Activated naive CD4-positive, alpha-beta T cell treated with anti-CD3 and anti-CD28 coated beads, Interleukin-2, amount 50 U/mL, for 16 hours (primary cell): ENCODE results near the gene PWP2.
"Not testable (repeated sequence)": the region's sequence is repeated elsewhere in the genome, so short reads cannot be mapped to it uniquely, and the experiment has no call there.

Experiments used
- DNase-seq: peaks from one replicate; pipeline ENCODE4 v3.0.0-alpha.2; 2020

Gene PWP2

DNA sequence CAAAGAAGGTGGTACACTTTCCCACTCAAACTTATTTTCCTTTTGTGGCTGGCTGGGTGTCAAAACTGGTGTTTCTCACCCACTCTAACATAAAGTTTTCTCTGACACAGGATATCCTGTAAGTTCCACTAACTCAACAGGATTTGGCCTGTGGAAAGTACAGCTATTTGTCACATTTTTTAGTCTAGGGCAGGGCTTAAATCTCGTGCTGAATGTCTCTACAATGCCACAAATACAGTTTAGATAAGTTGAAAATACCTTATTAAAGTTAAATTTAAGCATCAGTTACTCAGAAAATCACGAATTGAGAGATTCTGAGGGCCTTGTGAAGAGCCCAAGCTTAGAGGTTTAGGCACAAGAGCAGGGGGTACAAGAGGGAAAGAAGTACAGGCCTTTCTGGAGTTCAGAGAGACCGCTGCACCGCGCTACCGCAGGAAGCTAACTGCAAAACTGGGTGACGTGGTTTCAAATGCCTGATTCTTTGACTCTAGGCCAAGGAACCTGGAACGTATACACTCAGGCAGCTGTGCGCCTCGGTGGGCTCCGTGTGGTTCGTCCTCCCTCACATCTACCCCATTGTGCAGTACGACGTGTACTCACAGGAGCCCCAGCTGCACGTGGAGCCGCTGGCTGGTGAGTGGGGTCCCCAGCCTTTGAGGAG, 23.4 kb upstream of the PWP2 start:
- DNase-seq = peak; percentile 53

DNA sequence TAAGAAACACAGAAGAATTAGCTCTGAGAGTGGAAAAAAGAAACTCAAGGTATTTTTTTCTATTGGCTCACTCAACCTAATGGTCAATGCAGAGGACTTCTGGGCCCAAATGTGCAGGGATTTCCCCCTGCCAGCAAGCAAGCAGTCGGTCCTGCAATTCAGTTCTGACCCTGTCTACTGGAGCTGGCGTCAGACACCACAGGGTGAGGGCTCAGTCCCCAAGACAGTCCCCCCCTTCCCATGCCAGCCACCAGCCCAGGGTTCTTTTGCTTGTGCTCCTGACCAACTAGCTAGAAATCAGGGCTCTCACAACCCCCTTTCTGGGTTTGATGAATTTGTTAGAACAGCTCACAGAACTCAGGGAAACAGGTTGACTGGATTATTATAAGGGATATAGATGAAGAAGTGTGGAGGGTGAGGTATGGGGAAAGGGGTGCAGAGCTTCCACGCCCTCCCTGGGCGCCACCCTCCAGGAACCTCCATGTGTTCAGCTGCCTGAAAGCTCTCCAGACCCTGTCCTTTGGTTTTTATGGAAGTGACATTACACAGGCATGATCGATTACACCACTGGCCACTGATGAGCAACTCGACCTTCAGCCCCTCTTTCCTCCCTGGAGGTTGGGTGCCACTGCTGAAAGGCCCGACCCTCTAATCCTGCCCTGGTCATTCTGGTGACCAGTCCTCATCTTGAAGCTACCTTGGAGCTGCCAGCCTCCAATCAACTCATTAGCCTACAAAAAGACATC, 22.5 kb upstream of the PWP2 start:
- no peak for DNase-seq

DNA sequence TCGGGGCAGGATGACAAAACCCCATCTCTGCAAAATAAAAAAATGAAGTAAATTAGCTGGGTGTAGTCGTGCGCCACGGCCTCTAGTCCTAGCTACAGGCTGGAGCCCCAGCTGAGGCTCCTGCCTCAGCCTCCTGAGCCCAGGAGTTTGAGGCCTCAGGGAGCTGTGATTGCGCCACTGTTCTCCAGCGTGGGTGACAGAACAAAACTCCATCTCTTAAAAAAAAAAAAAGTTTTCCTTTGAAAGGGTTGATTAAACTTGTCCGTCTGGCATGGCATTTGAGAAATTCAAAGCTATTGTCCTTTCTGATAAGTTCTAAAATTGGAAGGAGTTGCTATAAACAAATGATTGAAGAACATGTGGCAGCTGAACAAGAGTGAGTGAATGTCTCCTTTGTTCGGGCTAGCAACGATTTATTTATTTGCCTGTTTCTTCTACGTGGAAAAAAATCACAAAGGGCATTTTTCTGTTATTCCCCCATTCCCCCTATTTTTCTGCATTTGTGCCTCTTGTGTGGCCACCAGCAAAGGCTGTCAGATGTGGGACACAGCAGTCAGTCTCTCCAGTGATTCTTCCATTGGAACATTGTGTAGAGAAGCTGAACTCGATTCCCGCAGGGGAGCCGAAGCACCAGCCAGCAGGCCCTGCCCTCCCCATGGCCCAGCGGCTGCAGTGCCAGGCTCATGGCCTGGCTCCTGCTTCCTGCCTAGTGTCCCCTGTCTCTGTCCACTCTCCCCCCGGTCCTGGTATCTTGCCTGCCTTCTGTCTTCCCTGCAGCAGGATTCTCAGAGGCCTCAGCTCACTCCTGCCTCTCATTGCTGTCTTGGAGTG, 21.5 kb upstream of the PWP2 start:
- DNase-seq = no peak

DNA sequence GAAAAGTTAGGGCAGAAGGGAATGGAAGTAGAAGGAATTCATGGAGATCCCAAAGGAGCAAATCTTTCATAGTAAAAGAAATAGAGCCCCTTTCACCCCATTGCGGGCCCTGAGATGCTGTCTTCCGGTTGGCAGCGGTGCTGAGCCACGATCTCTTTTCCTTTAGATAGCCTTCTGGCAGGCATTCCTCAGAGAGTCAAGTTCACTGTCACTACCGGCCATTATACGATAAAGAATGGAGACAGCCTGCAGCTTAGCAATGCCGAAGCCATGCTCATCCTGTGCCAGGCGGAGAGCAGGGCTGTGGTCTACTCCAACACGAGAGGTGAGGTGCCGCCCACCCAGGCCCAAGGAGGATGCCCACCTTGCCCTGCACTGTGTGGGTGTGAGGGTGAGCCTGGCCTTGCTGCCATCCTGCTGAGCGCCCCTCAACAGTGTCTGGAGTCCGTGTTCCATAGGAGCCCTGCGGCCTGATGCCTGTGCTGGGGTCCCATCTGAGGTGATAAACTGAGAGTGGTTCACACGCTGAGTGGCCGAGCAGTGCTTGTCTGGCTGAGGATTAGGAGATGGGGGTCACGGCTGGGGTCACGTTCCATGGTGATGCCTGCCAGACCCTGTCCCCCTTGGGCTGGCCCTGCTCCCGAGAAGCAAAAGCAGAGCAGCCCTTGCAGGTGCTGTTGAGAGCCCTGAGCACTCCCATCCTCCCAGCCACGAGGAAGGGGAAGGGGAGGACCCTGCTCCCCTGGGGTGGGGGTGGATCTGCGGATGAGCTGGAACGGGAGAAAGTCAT, 20.4 kb upstream of the PWP2 start:
- no peak for DNase-seq

DNA sequence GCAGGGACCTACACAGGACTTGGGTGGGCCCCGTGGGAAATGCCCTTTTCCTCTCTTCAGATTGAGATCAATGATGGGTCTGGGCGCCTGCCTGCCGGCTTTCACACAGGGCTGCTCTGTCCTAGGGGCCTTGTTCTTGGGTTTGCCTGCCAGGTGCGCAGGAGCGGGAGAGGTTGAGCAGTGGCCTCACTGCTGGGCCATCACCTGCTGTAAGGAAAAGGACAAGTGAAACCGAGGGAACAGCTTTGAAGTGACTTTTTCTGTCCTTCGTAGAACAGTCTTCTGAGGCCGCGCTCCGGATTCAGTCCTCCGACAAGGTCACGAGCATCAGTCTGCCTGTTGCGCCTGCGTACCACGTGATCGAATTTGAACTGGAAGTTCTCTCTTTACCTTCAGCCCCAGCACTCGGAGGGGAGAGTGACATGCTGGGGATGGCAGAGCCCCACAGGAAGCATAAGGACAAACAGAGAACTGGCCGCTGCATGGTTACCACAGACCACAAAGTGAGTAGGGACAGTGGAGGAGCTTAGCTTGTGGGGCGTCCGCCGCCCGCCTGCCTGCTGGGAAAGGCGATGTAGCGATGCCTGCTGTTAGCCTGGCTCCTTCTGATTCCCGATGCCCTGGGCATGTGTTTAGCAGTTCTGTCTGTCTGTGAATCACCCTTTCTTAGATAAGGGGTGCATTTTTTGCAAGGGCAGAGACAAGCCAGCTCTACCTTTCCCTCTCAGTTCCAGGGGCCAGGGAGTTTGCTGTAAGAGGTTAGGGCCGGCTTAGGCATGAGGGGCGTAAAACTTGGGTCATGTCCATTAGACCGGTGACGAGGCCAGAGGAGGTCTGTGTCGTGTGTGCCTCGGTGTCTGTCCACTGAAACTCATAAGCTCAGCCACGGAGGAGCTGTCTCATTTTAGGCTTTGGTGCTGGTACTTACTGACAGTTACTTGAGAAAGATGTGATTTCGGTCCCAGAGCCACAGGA, 19.5 kb upstream of the PWP2 start:
- no peak for DNase-seq

DNA sequence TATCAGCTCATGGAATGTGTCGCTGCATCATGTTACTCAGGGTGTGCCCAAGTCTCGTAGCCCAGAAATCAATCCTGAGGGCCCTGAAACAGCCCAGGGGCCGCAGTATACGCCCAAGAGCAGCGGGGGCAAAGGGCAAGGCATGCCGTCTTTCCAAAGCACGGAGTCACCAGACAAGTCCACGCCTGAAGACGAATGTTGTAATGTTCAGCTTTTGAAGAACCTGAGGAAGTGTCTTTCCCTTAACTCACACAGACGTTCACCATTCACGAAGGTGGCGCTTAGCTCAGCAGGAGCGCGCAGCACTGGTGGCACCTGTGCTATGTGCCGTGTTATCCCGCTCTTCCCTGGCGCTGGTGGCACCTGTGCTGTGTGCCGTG, 18.8 kb upstream of the PWP2 start:
- DNase-seq = no peak

DNA sequence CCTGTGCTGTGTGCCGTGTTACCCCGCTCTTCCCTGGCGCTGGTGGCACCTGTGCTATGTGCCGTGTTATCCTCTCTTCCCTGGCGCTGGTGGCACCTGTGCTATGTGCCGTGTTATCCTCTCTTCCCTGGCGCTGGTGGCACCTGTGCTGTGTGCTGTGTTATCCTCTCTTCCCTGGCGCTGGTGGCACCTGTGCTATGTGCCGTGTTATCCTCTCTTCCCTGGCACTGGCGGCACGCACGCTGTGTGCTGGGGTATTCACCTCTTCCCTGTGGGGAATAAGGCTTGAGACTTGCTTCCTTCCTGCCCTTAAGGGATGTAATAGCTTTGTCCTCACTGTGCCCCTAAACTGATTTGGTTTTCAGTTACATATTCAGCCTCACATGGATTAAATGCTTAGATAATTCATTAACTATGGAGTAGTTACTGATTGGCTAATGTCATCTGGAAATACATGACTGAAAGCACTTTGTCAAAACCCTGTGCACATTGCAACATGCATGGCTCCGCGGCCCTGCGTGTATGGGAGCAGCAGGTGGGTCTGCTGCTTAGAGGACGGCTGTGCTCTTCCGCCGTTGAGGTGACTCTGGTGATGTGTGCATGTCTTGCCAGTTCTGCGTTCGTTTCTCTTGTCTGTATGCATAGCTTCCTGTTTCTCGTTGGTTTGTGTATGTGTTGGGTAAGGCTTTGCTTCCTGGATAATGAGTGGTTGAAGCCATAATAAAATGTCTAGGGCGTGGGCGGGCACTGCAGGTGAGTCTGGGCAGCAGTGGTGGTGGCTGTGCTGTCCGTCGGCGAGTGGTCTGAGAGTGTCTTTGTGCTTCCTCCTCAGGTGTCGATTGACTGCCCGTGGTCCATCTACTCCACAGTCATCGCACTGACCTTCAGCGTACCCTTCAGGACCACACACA, 17.9 kb upstream of the PWP2 start:
- no peak for DNase-seq

DNA sequence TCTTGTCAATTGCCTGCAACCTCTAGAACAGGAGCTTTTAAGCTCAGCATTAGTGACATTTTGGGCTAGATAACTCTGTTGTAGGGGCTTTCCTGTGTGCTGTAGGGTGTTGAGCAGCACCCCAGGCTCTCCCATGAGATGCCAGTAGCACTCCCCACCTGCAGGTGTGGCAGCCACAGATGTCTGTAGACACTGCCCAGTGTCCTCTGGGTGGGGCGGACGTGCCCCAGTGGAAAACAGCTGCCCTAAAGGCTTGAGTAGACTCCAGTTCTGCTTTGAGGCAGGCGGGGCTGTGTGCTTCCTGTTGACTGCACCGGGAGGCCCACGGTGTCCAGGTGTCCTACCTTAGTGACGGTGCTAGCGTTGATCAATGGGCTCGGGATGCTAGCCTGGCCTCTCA, 16.9 kb upstream of the PWP2 start:
- DNase-seq = no peak

DNA sequence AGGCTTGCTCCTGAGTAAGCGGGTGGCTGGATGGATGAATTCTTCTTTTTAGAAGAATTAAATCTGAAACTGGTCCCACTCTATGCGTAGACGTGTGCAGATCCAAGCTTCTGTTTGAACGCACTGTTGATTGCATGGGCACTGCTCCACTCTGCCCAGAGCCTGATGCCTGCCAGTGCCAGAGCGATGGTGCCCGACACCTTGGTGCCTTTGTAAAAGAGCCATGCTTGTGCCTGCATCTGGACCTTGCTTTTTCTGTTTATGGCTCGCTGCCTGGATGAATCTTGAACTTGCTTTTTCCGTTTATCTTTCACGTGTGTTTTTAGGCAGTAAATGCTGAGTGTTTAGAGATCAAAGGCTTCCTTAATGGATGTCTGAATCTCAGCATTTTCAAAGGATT, 15.0 kb upstream of the PWP2 start:
- no peak for DNase-seq

DNA sequence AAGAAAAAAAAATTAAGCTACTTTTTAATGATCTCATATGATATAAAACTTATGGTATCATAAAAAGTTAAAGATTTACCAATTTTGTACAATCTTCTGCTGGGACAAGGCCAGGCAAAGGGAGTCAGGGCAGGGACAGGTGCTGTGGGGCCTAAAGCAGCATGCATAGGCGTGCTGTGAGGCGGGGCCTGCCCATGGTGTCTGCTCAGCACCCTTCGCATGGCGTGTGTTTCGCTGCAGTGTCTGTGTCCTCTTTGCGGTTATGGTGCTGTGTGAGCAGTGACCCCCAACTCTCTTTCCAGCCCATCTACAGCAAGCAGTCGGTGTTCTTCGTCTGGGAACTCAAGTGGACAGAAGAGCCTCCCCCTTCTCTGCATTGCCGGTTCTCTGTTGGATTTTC, 13.4 kb upstream of the PWP2 start:
- DNase-seq = no peak

DNA sequence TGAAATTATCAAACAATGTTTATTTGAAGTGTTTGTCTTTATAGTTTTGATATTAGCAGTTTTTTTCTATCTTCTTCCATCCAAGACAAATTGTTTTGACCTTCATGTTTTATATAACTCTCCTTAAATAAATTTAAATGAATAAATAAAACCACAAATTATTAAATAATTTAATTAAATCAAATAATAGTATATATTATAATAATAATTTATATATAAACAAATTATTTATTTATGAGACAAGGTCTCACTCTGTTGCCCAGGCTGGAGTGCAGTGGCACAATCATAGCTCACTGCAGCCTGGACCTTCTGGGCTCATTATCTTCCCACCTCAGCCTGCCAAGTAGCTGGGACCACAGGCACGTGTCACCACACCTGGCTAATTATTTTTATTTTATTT, 12.4 kb upstream of the PWP2 start:
- no peak for DNase-seq

DNA sequence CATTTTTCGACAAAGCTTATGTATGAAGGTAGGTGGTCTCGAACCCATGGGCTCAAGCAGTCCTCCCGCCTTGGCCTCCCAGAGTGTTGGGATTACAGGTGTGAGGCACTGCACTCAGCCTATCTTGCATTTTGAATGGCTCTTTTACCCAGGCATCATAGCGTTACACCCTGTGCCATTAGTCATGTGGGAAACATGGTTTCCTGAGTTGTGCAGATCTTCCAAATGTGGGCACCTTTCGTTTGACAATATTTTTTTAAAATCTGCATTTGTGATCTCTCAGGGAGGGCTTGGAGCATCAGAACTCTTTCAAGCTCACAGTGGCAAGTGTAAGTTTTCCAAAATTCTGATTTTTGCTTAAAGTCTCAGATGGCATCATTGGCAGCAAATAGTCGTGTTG, 8.7 kb upstream of the PWP2 start:
- not testable (repeated sequence) for DNase-seq

DNA sequence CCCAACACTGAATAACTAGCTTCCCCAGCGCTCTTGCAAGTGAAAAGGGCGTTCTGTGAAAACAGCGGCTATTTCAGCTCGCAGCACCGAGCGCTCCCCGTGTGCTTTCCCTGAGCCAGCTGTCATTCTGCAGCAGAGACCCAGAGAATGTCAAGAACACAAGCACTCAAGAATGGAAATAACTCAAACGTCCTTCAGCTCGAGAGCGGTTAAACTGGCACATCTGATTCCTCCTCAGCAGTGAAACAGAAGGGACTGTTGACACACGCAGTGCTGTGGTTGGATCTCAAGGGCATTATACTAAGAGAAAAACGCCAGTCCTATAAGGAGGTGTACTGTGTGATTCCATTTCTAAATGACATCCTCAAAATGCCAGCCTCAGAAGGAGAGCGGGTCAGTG, 8.2 kb upstream of the PWP2 start:
- not testable (repeated sequence) for DNase-seq

DNA sequence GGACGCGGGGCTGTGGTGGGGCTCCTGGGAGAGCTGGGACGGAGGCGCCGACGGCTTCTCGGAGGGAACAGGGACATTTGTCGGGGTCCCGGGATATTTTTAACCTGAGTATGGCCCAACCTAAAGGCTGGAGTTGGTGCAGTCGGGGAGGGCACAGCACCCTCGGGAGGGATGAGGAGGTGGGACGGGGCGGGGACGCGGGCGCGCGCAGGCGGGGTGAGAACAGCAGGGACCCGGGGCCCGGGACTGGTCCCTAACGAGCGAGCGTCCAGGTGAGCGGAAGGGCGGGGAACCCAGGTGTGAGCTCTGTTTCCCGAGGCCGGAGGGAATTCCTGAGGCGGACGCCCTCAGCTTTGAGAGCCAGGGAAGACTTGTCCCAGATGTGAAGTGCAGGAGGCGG, 390 bp downstream of the PWP2 start:
- not testable (repeated sequence) for DNase-seq

DNA sequence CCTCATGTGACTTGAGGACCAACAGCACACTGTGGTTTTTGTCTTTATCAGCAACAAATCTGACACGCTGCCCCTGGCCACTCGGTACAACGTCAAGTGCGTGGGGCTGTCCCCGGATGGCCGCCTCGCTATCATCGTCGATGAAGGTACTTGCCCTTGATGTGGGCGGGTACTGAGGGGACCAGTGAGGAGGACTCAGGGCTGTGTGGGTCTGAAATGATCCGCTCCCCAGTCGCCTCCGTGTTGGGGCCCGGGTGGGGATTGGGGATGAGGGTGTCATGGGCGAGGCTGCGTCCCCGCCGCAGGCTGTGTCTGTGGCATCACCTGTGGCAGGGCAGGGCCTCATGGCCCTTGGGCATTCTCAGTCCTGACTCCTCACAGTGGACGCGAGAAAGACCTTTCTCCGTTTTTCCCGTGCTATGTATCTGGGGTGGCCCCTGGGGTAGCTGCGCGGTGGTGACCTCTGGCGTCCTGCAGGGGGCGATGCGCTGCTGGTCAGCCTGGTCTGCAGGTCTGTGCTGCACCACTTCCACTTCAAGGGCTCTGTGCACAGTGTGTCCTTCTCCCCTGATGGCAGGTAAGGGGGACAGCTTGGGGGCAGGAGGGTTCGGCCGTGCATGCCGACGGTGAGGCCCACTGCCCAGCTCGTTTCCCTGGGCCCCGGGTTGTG, 6.6 kb downstream of the PWP2 start:
- not testable (repeated sequence) for DNase-seq

DNA sequence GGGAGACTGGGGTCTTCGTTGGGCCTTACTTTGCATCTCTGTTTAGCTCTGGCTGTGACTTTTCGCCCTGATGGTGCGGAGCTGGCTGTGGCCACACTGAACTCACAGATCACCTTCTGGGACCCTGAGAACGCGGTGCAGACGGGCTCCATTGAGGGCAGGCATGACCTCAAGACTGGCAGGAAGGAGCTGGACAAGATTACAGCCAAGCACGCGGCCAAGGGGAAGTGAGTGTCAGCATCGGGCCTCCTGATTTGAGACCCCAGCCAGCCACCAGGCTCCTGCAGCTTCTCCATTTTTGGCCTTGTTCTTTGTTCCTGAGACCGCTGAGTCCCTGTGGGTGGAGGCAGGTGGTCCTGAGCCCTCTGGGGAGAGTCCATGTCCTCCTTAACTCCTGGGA, 14.9 kb downstream of the PWP2 start:
- DNase-seq = not testable (repeated sequence)

DNA sequence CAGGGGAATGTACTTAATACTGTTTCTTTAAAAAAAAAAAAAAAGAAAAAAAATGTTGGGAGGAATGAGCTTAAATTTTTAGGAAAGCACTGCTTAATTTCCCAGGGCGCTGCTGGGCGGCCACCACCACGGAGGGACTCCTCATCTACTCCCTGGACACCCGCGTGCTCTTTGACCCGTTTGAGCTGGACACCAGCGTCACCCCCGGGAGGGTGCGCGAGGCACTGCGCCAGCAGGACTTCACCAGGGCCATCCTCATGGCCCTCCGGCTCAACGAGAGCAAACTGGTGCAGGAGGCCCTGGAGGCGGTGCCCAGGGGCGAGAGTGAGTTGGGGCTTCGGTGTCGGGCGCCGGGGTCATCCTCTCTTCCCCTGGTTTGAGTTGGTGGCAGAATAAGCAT, 20.6 kb downstream of the PWP2 start:
- not testable (repeated sequence) for DNase-seq

DNA sequence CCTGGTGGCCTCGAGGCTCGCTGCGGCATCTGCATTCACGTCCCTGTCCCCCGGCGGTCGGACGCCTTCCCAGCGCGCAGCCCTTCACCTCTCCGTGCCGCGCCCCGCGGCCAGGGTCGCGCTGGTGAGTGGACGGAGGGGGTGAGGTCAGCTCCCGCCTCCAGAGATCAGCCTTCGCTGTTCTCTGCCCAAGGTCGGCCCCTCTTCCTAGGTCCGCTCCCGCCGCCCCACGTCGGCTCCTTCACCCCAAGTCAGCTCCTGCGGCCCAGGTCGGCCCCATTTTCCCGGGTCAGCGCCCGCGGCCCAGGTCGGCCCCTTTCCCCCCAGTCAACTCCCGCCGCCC, 26.5 kb downstream of the PWP2 start:
- not testable (repeated sequence) for DNase-seq

DNA sequence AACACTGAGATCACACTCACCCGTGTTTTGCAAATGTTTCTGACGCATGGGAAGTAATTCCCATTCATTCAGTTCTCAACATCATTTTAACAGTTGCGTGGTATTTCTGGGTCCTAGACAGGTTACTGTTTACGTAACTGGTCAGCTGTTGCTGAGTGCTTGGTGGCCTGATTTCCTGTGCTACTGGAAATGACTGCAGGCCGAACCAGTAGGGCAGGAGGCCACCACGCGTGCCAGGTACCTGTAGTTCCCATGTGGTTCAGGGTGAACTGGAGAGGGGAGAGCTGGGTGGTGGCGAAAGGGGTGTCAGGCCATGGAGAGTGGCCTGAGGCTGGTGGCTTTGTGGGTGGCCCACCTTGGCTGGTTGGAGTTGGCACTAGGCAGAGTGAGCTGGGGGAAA, 27.5 kb downstream of the PWP2 start:
- not testable (repeated sequence) for DNase-seq

DNA sequence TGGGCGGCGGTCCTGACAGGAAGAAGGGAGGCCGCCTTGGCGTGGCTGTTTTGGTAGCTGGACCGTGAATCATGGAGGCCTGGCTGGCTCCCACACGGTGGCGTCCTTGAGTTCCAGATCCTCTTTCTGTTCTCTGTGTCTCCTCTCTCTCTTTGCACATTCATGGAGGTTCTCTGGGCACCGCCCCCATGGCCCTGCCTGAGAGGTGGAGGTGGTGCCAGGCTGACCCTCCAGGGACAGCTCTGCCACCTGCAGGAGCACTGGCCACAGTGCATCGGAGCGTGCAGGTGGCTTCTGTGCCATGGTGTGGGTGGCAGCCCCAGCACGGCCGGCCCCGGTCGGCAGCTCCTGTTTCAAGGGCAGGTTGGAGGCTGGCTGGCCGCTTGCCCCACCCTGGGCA, 30.8 kb downstream of the PWP2 start:
- not testable (repeated sequence) for DNase-seq
